ENCODE measurements around the gene HDLBP. TPM values are rescaled to one million over a fixed set of nuclear protein-coding genes. Genes with fewer than 3 reads are reported as not detected.

HDLBP gene
- total RNA-seq, 4 donors from 2014 or later, result 361 to 651 (median 454) TPM

GRCh38 chr2:241209271-241209670 lies 106.2 kb downstream of the HDLBP start:
- TF ChIP-seq, protein P1, sequence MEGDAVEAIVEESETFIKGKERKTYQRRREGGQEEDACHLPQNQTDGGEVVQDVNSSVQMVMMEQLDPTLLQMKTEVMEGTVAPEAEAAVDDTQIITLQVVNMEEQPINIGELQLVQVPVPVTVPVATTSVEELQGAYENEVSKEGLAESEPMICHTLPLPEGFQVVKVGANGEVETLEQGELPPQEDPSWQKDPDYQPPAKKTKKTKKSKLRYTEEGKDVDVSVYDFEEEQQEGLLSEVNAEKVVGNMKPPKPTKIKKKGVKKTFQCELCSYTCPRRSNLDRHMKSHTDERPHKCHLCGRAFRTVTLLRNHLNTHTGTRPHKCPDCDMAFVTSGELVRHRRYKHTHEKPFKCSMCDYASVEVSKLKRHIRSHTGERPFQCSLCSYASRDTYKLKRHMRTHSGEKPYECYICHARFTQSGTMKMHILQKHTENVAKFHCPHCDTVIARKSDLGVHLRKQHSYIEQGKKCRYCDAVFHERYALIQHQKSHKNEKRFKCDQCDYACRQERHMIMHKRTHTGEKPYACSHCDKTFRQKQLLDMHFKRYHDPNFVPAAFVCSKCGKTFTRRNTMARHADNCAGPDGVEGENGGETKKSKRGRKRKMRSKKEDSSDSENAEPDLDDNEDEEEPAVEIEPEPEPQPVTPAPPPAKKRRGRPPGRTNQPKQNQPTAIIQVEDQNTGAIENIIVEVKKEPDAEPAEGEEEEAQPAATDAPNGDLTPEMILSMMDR (IDR thresholded peaks at IDR 0.05), result no peak
- no peak for TF ChIP-seq POLR2A (IDR thresholded peaks at IDR 0.05)
- no peak for DNase-seq
- Histone ChIP-seq H3K9me3 (no peaks in the 10 kb centered on the region), H3K27ac (no peak overlapping the region), H3K27me3 (no peaks in the 10 kb centered on the region), H3K36me3 (no peaks in the 10 kb centered on the region), H3K4me3 (no peak overlapping the region), H3K4me1 (peaks cover 0 to 10% (median 0%) of the 10 kb centered on the region in 4 donors)

GRCh38 chr2:241208058-241208457 lies 107.4 kb downstream of the HDLBP start:
- no peaks in the 10 kb centered on the region for H3K36me3 ChIP-seq
- no peak overlapping the region for H3K4me3 ChIP-seq
- H3K27ac ChIP-seq, result no peak overlapping the region
- H3K4me1 ChIP-seq, result peaks cover 0 to 10% (median 0%) of the 10 kb centered on the region in 4 donors
- DNase-seq, result no peak
- H3K27me3 ChIP-seq, result no peaks in the 10 kb centered on the region
- TF ChIP-seq, protein P1 (IDR thresholded peaks at IDR 0.05), result no peak
- TF ChIP-seq POLR2A (IDR thresholded peaks at IDR 0.05), result no peak
- no peaks in the 10 kb centered on the region for H3K9me3 ChIP-seq

- Histone ChIP-seq H3K27ac (no peak overlapping the region), H3K27me3 (no peaks in the 10 kb centered on the region)
- TF ChIP-seq, protein P1 (IDR thresholded peaks at IDR 0.05), result no peak
- TF ChIP-seq POLR2A (IDR thresholded peaks at IDR 0.05), result no peak
Observed at GRCh38 chr2:241207641-241208040, 107.8 kb downstream of the HDLBP start.

GRCh38 chr2:241207151-241207550 lies 108.3 kb downstream of the HDLBP start:
- H3K36me3 ChIP-seq, result no peaks in the 10 kb centered on the region
- no peaks in the 10 kb centered on the region for H3K27me3 ChIP-seq
- no peak overlapping the region for H3K4me3 ChIP-seq
- TF ChIP-seq POLR2A (IDR thresholded peaks at IDR 0.05), result no peak
- TF ChIP-seq, protein P1 (IDR thresholded peaks at IDR 0.05), result no peak
- no peaks in the 10 kb centered on the region for H3K9me3 ChIP-seq
- peaks cover 0 to 10% (median 0%) of the 10 kb centered on the region in 4 donors for H3K4me1 ChIP-seq
- DNase-seq, result no peak
- no peak overlapping the region for H3K27ac ChIP-seq

More at GRCh38 chr2:241207641-241208040, 107.8 kb downstream of the HDLBP start:
- Histone ChIP-seq H3K4me3 (no peak overlapping the region), H3K4me1 (peaks cover 0 to 10% (median 0%) of the 10 kb centered on the region in 4 donors), H3K9me3 (no peaks in the 10 kb centered on the region), H3K36me3 (no peaks in the 10 kb centered on the region)
- DNase-seq, result no peak

GRCh38 chr2:241205086-241205485 lies 110.4 kb downstream of the HDLBP start:
- peaks cover 0 to 10% (median 0%) of the 10 kb centered on the region in 4 donors for H3K4me1 ChIP-seq
- no peak overlapping the region for H3K27ac ChIP-seq
- TF ChIP-seq, protein P1 (IDR thresholded peaks at IDR 0.05), result no peak
- no peak for TF ChIP-seq POLR2A (IDR thresholded peaks at IDR 0.05)
- no peaks in the 10 kb centered on the region for H3K9me3 ChIP-seq
- no peaks in the 10 kb centered on the region for H3K36me3 ChIP-seq
- no peaks in the 10 kb centered on the region for H3K27me3 ChIP-seq
- no peak for DNase-seq
- H3K4me3 ChIP-seq, result no peak overlapping the region

GRCh38 chr2:241204490-241204889 lies 111.0 kb downstream of the HDLBP start:
- Histone ChIP-seq H3K4me3 (no peak overlapping the region), H3K4me1 (peaks cover 0 to 10% (median 0%) of the 10 kb centered on the region in 4 donors), H3K36me3 (no peaks in the 10 kb centered on the region), H3K27ac (no peak overlapping the region), H3K9me3 (no peaks in the 10 kb centered on the region), H3K27me3 (no peaks in the 10 kb centered on the region)
- DNase-seq, result no peak
- TF ChIP-seq POLR2A (IDR thresholded peaks at IDR 0.05), result no peak
- TF ChIP-seq, protein P1 (IDR thresholded peaks at IDR 0.05), result no peak

All from Peyer's patch (tissue), 4 donors.